Nephron progenitor cell (in vitro differentiated cells): ENCODE measurements around the gene LARP1.

Experiments used
- DNase-seq: peaks from one replicate; pipeline ENCODE4 v3.0.0; 2021
- H3K27ac Mint-ChIP-seq: 2 replicates; pipeline ENCODE4 v1.8.0; 2021; ENCODE audit warnings: mild to moderate bottlenecking, moderate library complexity, mixed read lengths
- H3K27me3 Mint-ChIP-seq: 2 replicates; pipeline ENCODE4 v1.8.0; 2021; ENCODE audit warnings: mild to moderate bottlenecking, low read depth, mixed read lengths; ENCODE audit not compliant: poor library complexity
- H3K36me3 Mint-ChIP-seq: 2 replicates; pipeline ENCODE4 v1.8.0; 2021; ENCODE audit warnings: low read depth, mixed read lengths
- H3K4me1 Mint-ChIP-seq: 2 replicates; pipeline ENCODE4 v1.8.0; 2021; ENCODE audit warnings: mixed read lengths
- H3K4me3 Mint-ChIP-seq: 2 replicates; pipeline ENCODE4 v1.8.0; 2021; ENCODE audit warnings: mild to moderate bottlenecking, moderate library complexity, mixed read lengths
- H3K9me3 Mint-ChIP-seq: 2 replicates; pipeline ENCODE4 v1.8.0; 2021; ENCODE audit warnings: mild to moderate bottlenecking, moderate library complexity, mixed read lengths
- TF ChIP-seq, protein P1 (sequence below): fragments of 200-600 bp; sonication (generic); IDR thresholded peaks from 2 replicates; pipeline ENCODE4 v1.5.0; 2021; ENCODE audit warnings: antibody characterized with exemption

The LARP1 gene

DNA sequence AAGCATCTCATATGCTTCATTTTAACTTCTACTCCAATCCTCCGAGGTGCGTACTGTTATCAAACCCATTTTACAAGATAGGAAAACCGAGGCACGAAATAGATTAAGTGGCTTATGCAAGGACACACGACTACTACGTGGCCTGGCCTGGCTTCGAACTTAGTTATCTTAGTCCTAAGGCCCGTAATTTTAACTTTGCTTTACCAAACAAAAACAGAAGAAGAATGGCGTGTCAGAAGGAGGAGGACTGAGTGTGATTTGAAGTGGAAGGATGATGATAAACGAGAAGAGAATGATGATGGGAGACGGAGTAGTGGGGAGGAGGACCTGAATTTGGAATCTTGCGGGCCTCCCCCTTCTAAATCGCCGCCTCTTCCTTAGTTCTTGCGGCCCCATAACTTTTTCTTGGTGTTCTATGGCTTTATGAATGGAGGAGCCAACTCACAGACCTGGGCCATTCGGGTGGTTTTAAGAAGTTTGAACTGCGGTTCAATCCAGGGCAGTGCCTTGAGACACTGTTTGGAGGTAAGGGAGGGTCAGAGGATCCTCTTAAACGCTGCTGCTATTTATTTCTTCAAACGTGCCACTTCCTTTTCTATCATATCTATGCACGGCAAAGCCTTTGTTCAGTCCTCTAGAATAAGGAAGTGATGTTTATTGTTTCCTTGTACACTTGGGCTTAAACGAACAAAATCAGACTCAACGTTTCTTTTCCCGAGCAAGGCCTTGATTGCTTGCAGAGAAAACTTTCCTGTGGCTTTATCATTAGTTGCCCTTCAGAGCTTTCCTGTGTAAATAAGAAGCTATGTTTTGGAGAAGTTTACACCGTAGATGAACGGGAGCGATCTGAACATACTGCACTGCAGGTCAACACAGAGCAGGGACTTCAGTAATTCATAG, 104.0 kb downstream of the LARP1 start:
- Mint-ChIP-seq H3K9me3 (no peaks in the 10 kb centered on the region), H3K27me3 (no peaks in the 10 kb centered on the region), H3K27ac (peak overlapping the region; percentile 100), H3K36me3 (peaks cover 28% of the 10 kb centered on the region), H3K4me1 (peaks cover 59% of the 10 kb centered on the region), H3K4me3 (peak overlapping the region; percentile 96)
- DNase-seq, result no peak
- TF ChIP-seq, protein P1, sequence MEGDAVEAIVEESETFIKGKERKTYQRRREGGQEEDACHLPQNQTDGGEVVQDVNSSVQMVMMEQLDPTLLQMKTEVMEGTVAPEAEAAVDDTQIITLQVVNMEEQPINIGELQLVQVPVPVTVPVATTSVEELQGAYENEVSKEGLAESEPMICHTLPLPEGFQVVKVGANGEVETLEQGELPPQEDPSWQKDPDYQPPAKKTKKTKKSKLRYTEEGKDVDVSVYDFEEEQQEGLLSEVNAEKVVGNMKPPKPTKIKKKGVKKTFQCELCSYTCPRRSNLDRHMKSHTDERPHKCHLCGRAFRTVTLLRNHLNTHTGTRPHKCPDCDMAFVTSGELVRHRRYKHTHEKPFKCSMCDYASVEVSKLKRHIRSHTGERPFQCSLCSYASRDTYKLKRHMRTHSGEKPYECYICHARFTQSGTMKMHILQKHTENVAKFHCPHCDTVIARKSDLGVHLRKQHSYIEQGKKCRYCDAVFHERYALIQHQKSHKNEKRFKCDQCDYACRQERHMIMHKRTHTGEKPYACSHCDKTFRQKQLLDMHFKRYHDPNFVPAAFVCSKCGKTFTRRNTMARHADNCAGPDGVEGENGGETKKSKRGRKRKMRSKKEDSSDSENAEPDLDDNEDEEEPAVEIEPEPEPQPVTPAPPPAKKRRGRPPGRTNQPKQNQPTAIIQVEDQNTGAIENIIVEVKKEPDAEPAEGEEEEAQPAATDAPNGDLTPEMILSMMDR, result no peak

DNA sequence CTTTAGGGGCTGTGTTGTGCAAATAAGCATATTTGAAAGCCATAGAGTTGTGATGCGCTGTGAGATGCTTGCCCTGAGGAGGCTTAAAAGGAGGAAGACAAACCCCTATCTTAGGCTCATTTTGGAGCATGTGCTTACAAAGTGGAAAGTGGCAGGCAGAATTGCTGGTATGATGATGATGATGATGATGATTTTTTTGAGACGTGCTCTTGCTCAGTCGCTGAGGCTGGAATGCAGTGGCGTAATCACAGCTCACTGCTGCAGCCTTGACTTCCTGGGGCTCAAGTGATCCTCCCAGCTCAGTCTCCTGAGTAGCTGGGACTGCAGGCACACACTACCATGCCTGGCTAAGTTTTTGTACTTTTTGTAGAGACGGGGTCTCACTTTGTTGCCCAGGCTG, 104.9 kb downstream of the LARP1 start:
- Mint-ChIP-seq H3K27me3 (no peaks in the 10 kb centered on the region), H3K27ac (peak overlapping the region; percentile 100), H3K9me3 (no peaks in the 10 kb centered on the region), H3K4me3 (peak overlapping the region; percentile 96), H3K4me1 (peaks cover 58% of the 10 kb centered on the region), H3K36me3 (peaks cover 35% of the 10 kb centered on the region)
- TF ChIP-seq, protein P1, result no peak
- DNase-seq, result no peak

DNA sequence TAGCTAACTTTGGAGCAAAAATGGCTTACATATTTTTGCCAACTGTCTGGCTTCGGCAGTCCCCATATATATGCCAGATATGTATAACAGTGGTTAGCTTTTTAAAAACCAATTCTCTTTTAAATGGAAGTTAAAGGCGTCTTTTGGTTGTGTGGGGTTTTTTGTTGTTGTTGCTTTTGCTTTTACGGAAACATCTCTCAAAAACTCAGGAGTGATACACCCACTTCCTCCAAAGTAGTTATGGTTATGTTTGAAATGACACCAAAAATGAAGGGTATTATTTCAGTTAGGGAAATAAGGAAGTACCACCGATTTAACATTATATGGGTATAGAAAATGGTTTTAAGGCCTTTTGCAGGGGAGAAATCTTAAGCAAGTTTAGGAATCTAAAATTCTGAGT, 105.6 kb downstream of the LARP1 start:
- Mint-ChIP-seq H3K4me3 (peak overlapping the region; percentile 96), H3K9me3 (no peaks in the 10 kb centered on the region), H3K27ac (no peak overlapping the region), H3K4me1 (peaks cover 52% of the 10 kb centered on the region), H3K27me3 (no peaks in the 10 kb centered on the region), H3K36me3 (peaks cover 41% of the 10 kb centered on the region)
- TF ChIP-seq, protein P1, result no peak
- DNase-seq, result no peak

DNA sequence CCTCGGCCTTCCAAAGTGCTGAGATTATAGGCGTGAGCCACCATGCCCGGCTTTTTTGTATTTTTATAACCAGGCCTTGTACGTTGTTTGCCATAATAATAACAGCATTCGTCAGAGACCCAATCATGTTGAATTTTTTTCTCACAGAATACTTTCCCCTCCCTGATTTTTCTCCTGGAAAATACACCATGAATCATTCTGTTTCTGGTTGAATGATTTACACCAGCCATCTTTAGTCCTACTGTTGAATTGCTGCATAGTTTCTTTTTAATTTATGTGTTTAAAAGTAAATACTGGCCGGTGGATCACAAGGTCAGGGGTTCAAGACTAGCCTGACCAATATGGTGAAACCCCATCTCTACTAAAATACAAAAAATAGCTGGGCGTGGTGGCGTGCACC, 106.8 kb downstream of the LARP1 start:
- H3K9me3 Mint-ChIP-seq, result no peaks in the 10 kb centered on the region
- no peak for DNase-seq
- peak overlapping the region; percentile 52 for H3K4me3 Mint-ChIP-seq
- H3K27me3 Mint-ChIP-seq, result no peaks in the 10 kb centered on the region
- peaks cover 50% of the 10 kb centered on the region for H3K36me3 Mint-ChIP-seq
- H3K27ac Mint-ChIP-seq, result peak overlapping the region; percentile 80
- TF ChIP-seq, protein P1, result no peak
- H3K4me1 Mint-ChIP-seq, result peaks cover 43% of the 10 kb centered on the region

DNA sequence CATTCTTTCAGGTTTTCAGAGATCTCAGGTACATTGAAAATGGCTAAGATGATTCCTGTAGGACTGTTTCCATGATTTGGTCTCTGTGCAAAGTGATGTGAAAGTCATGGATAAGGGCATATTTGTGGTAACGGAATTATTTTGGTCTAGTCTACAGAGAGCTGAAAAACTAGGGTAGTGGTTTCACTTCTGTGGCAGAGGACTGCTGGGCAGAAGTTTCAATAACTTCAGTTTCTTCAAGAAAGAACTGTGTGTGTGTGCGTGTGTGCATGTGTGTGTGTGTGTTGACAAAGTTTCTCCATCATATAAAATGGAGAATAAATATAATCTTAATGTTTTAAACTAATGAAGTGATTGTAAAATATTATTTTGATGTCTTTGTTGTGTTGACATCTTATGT, 107.6 kb downstream of the LARP1 start:
- DNase-seq, result no peak
- no peaks in the 10 kb centered on the region for H3K27me3 Mint-ChIP-seq
- TF ChIP-seq, protein P1, result no peak
- H3K9me3 Mint-ChIP-seq, result no peaks in the 10 kb centered on the region
- H3K4me1 Mint-ChIP-seq, result peaks cover 40% of the 10 kb centered on the region
- H3K27ac Mint-ChIP-seq, result no peak overlapping the region
- peaks cover 55% of the 10 kb centered on the region for H3K36me3 Mint-ChIP-seq
- H3K4me3 Mint-ChIP-seq, result no peak overlapping the region
